Neural cell (in vitro differentiated cells): ENCODE results near the gene ATXN2L. TPM values are rescaled to one million over a fixed set of nuclear protein-coding genes. Genes with fewer than 3 reads are reported as not detected.

Source experiments
- H2AFZ ChIP-seq: fragments of 200-600, 300-800 bp; sonication (generic), shearing (Covaris generic); 2 replicates; pipeline ENCODE4 v1.6.0; 2014; ENCODE audit warnings: low read depth, mild to moderate bottlenecking, antibody characterized with exemption, low read length, moderate library complexity
- H3F3A ChIP-seq: fragments of 200-600 bp; shearing (Covaris generic); 2 replicates; pipeline ENCODE4 v1.6.1; 2016; ENCODE audit warnings: mild to moderate bottlenecking, moderate library complexity, mixed read lengths, antibody characterized with exemption, low read length; ENCODE audit not compliant: insufficient read depth, poor library complexity, severe bottlenecking
- H3K27ac ChIP-seq: fragments of 200-600, 300-800 bp; sonication (generic), shearing (Covaris generic); 2 replicates; pipeline ENCODE4 v1.5.1; 2014; ENCODE audit warnings: mild to moderate bottlenecking, low read length, moderate library complexity
- H3K27me3 ChIP-seq: fragments of 300-800, 200-600 bp; sonication (generic), shearing (Covaris generic); 2 replicates; pipeline ENCODE4 v1.6.0; 2014; ENCODE audit warnings: mild to moderate bottlenecking, low read depth, low read length, moderate library complexity; ENCODE audit not compliant: insufficient read depth
- H3K36me3 ChIP-seq: fragments of 300-800, 200-600 bp; sonication (generic), shearing (Covaris generic); 2 replicates; pipeline ENCODE4 v1.5.1; 2014; ENCODE audit warnings: mild to moderate bottlenecking, antibody characterized with exemption, low read length, moderate library complexity; ENCODE audit not compliant: insufficient read depth
- H3K4me2 ChIP-seq: fragments of 300-800, 200-600 bp; sonication (generic), shearing (Covaris generic); 2 replicates; pipeline ENCODE4 v1.6.0; 2014; ENCODE audit warnings: mild to moderate bottlenecking, low read length
- H3K4me3 ChIP-seq: fragments of 300-800, 200-600 bp; sonication (generic), shearing (Covaris generic); 2 replicates; pipeline ENCODE4 v1.5.1; 2014; ENCODE audit warnings: mild to moderate bottlenecking, low read length, moderate library complexity
- H3K79me2 ChIP-seq: fragments of 200-600 bp; shearing (Covaris generic); replicated peaks from 2 replicates; pipeline ENCODE4 v1.6.0; 2014; ENCODE audit warnings: mild to moderate bottlenecking, low read length, moderate library complexity; ENCODE audit not compliant: insufficient read depth
- H3K9ac ChIP-seq: fragments of 300-800, 200-600 bp; sonication (generic), shearing (Covaris generic); 2 replicates; pipeline ENCODE4 v1.6.1; 2016; ENCODE audit warnings: mild to moderate bottlenecking, low read length, mixed read lengths
- H3K9me2 ChIP-seq: fragments of 200-600 bp; shearing (Covaris generic); 2 replicates; pipeline ENCODE4 v1.6.1; 2016; ENCODE audit warnings: mild to moderate bottlenecking, low read length, mixed read lengths; ENCODE audit not compliant: insufficient read depth
- H3K9me3 ChIP-seq: fragments of 200-600, 300-800 bp; sonication (generic), shearing (Covaris generic); 2 replicates; pipeline ENCODE4 v1.6.1; 2016; ENCODE audit warnings: mild to moderate bottlenecking, mixed run types, low read length, moderate library complexity, mixed read lengths
- H4K20me1 ChIP-seq: fragments of 200-600 bp; shearing (Covaris generic); 2 replicates; pipeline ENCODE4 v1.6.1; 2016; ENCODE audit warnings: mild to moderate bottlenecking, mixed run types; ENCODE audit not compliant: insufficient read depth
- EP300 ChIP-seq: fragments of 450-650 bp; conservative IDR thresholded peaks from 2 replicates; pipeline ENCODE4 v1.6.1; 2014; ENCODE audit warnings: antibody characterized with exemption, mild to moderate bottlenecking, moderate library complexity; ENCODE audit not compliant: poor library complexity, severe bottlenecking
- EZH2 ChIP-seq: fragments of 200-600, 300-800 bp; shearing (Covaris generic), sonication (generic); IDR thresholded peaks from 2 replicates; pipeline ENCODE4 v1.6.1; 2014; ENCODE audit warnings: antibody characterized with exemption, low read length, borderline replicate concordance, mild to moderate bottlenecking; ENCODE audit not compliant: insufficient read depth, poor library complexity, severe bottlenecking
- MXI1 ChIP-seq: fragments of 450-650 bp; conservative IDR thresholded peaks from 2 replicates; pipeline ENCODE4 v1.6.1; 2014; ENCODE audit warnings: antibody characterized with exemption, mild to moderate bottlenecking; ENCODE audit not compliant: poor library complexity, severe bottlenecking
- POLR2AphosphoS5 ChIP-seq: IDR thresholded peaks from 2 replicates; pipeline ENCODE4 v1.6.1; 2012
- RAD21 ChIP-seq: fragments of 450-650 bp; conservative IDR thresholded peaks from 2 replicates; pipeline ENCODE4 v1.6.1; 2014; ENCODE audit warnings: antibody characterized with exemption, mild to moderate bottlenecking, moderate library complexity
- REST ChIP-seq: IDR thresholded peaks from 2 replicates; pipeline ENCODE4 v1.6.1; 2012; ENCODE audit warnings: borderline replicate concordance
- SMC3 ChIP-seq: fragments of 450-650 bp; conservative IDR thresholded peaks from 2 replicates; pipeline ENCODE4 v1.6.1; 2014; ENCODE audit warnings: antibody characterized with exemption, mild to moderate bottlenecking, moderate library complexity; ENCODE audit not compliant: poor library complexity
- TAF1 ChIP-seq: IDR thresholded peaks from 2 replicates; pipeline ENCODE4 v1.6.1; 2012; ENCODE audit warnings: low read depth
- polyA plus RNA-seq: library from polyadenylated mRNA; depleted of rRNA; stranded (reverse); fragments of >200 nt; gene quantifications from 2 replicates; pipeline ENCODE4 v1.2.3, GENCODE V29; 2014
- TF ChIP-seq, protein P1 (sequence below): fragments of 450-650 bp; IDR thresholded peaks from 2 replicates; pipeline ENCODE4 v1.5.1; 2014; ENCODE audit warnings: antibody characterized with exemption, mild to moderate bottlenecking, moderate library complexity; ENCODE audit not compliant: poor library complexity, severe bottlenecking

The ATXN2L gene
- polyA plus RNA-seq, 1 donor from 2014 or later = 24.0 TPM

GRCh38 chr16:28837672-28838557, 15.1 kb downstream of the ATXN2L start:
- no peaks in the 10 kb centered on the region for H3K9me3 ChIP-seq
- H3K27ac ChIP-seq = no peak overlapping the region
- H3F3A ChIP-seq = no peaks in the 10 kb centered on the region
- TF ChIP-seq SMC3 (no peak), EP300 (no peak), POLR2AphosphoS5 (no peak), TAF1 (no peak), EZH2 (no peak), RAD21 (no peak), REST (no peak), MXI1 (no peak)
- TF ChIP-seq, protein P1, sequence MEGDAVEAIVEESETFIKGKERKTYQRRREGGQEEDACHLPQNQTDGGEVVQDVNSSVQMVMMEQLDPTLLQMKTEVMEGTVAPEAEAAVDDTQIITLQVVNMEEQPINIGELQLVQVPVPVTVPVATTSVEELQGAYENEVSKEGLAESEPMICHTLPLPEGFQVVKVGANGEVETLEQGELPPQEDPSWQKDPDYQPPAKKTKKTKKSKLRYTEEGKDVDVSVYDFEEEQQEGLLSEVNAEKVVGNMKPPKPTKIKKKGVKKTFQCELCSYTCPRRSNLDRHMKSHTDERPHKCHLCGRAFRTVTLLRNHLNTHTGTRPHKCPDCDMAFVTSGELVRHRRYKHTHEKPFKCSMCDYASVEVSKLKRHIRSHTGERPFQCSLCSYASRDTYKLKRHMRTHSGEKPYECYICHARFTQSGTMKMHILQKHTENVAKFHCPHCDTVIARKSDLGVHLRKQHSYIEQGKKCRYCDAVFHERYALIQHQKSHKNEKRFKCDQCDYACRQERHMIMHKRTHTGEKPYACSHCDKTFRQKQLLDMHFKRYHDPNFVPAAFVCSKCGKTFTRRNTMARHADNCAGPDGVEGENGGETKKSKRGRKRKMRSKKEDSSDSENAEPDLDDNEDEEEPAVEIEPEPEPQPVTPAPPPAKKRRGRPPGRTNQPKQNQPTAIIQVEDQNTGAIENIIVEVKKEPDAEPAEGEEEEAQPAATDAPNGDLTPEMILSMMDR = no peak
- H3K4me3 ChIP-seq = no peak overlapping the region
- H3K27me3 ChIP-seq = no peaks in the 10 kb centered on the region
- H3K9me2 ChIP-seq = no peaks in the 10 kb centered on the region
- H3K36me3 ChIP-seq = peaks cover 3% of the 10 kb centered on the region
- no peak overlapping the region for H3K9ac ChIP-seq
- H3K79me2 ChIP-seq = no peaks in the 10 kb centered on the region
- no peaks in the 10 kb centered on the region for H4K20me1 ChIP-seq
- H2AFZ ChIP-seq = no peak overlapping the region
- H3K4me2 ChIP-seq = no peak overlapping the region

DNA sequence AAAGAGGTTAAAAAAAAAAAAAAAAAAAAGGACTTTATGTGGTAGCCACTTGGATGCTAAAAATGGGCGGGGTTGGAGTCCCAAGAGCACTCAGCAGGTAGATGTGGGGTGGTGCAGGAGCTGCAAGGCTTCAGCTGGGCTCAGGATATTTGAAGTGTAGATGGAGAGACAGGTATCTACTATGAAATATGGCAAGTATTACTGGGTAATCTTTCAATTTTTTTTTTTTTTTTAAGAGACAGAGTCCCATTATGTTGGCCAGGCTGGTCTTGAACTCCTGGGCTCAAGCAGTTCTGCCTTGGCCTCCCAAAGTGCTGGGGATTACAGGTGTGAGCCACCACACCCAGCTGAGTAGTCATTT, 15.7 kb downstream of the ATXN2L start:
- no peaks in the 10 kb centered on the region for H3F3A ChIP-seq
- no peaks in the 10 kb centered on the region for H3K79me2 ChIP-seq
- no peak overlapping the region for H3K9ac ChIP-seq
- no peaks in the 10 kb centered on the region for H3K9me2 ChIP-seq
- no peak overlapping the region for H3K27ac ChIP-seq
- no peaks in the 10 kb centered on the region for H3K27me3 ChIP-seq
- H4K20me1 ChIP-seq = no peaks in the 10 kb centered on the region
- peaks cover 3% of the 10 kb centered on the region for H3K36me3 ChIP-seq
- no peak for TF ChIP-seq EP300
- no peak for TF ChIP-seq SMC3
- TF ChIP-seq, protein P1 = no peak
- TF ChIP-seq EZH2 = no peak
- no peak for TF ChIP-seq RAD21
- TF ChIP-seq REST = no peak
- no peak for TF ChIP-seq POLR2AphosphoS5
- no peak for TF ChIP-seq TAF1
- no peak for TF ChIP-seq MXI1
- no peaks in the 10 kb centered on the region for H3K9me3 ChIP-seq
- H2AFZ ChIP-seq = no peak overlapping the region
- H3K4me2 ChIP-seq = no peak overlapping the region
- no peak overlapping the region for H3K4me3 ChIP-seq
